ENCODE measurements around the gene IQGAP1.
"Not testable (repeated sequence)": the region's sequence is repeated elsewhere in the genome, so short reads cannot be mapped to it uniquely, and the experiment has no call there.

Gene IQGAP1

DNA sequence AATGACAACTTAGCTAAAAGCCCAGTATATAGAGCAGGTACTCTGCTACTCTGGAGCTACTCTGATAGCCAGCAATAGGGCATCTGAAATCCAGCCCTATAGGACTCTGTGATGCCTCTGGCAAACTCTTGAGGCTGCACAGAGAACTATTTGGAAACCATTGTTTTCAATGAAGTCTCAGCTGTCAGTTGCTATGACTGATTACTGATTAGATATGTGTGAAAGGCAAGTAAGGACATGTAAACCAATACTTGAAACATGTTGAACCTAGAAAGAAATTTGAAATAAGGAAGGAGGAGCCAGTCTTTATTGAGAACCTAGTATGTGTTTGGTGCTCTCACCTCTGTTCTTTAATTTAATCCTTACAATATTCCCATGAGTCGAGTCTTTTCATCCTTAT lies 101.5 kb downstream of the IQGAP1 start:
- DNase-seq (ENCODE audit: low spot score) = no peak

DNA sequence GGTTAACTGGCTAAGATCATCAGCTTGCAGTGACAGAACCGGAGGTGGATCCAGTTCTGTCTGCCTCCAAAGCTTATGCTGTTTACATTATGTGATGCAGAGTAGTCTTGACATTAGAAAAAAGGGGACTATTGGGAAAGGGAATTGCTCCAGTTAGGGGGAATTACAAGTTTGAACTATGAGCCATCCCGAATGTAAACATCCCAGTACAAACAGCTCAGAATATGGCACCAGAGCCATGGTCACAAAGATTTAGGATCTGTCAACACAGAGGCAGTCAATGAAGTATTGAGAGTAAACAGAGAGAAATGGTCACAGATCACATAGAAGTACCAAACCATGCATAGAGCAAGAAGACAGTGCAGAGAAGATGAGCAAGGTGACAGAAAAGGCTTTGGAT lies 101.9 kb downstream of the IQGAP1 start:
- DNase-seq (ENCODE audit: low spot score) = no peak

DNA sequence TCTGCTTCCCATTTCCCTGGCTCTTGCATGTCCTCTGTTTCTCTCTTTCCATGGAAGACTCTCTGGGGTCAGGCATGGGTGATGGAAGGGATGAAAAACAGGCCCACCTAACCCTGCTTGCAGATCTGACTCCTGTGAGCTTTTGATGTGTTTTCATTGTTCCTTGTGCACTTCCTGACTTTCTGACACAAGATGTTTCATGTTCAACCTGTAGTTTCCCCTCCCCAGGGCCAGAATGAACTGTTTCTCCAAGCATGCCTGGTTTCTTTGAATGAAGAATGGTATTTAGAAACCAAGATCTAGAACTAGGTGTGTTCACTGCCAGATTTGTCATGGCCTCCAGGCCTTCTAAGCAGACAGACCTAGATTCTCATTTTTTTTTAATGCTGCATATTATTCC lies 105.6 kb downstream of the IQGAP1 start:
- no peak for DNase-seq (ENCODE audit: low spot score)

- no peak for DNase-seq (ENCODE audit: low spot score)
Measured at GRCh38 chr15:90495067-90495466, 107.0 kb downstream of the IQGAP1 start.

DNA sequence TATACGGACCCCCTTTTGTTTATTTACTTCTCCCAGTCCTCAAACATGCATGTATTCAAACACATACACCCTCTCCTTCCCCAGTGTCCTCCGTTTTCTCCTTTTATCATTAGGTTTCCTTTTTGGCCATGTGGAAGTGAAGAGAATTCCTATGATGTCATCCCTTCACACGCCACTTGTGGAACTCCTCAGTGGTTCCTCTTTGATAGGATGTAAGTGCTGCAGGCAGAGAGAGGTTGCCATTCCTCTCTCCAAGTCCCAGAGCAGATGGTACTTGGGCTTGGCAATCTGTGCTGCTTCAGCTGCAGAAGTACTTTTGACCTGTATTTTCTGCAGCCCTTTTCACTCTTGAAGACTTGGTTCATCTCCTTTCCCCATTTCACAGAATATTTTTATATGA lies 108.7 kb downstream of the IQGAP1 start:
- no peak for DNase-seq (ENCODE audit: low spot score)

- no peak for DNase-seq (ENCODE audit: low spot score)
Measured at GRCh38 chr15:90497376-90497775, 109.3 kb downstream of the IQGAP1 start.

DNA sequence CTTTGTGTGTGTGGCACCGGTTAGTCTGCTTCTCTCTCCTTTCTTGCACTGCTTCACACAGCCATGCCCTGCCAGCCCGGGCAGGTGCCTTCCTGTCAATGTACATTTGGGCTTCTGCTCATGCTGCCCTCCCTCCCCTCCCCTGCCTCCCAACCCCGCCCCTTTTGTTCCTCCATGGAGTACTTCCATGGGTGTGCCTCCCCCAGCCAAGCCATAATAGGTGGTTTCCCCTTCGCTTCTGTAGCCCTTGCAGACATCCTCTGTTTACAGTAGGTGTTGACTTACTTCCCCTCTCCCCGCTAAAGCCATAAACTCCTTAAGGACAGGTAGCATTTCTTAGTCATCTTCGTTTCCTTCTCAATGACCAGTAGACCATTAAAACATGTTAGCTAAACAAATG lies 109.9 kb downstream of the IQGAP1 start:
- peak; percentile 73 for DNase-seq (ENCODE audit: low spot score)

- DNase-seq (ENCODE audit: low spot score) = no peak
Measured at GRCh38 chr15:90500171-90500570, 112.1 kb downstream of the IQGAP1 start.

- DNase-seq (ENCODE audit: low spot score) = no peak
Measured at GRCh38 chr15:90501898-90502297, 113.9 kb downstream of the IQGAP1 start.

- not testable (repeated sequence) for DNase-seq (ENCODE audit: low spot score)
Measured at GRCh38 chr15:90510781-90511180, 122.7 kb downstream of the IQGAP1 start.

DNA sequence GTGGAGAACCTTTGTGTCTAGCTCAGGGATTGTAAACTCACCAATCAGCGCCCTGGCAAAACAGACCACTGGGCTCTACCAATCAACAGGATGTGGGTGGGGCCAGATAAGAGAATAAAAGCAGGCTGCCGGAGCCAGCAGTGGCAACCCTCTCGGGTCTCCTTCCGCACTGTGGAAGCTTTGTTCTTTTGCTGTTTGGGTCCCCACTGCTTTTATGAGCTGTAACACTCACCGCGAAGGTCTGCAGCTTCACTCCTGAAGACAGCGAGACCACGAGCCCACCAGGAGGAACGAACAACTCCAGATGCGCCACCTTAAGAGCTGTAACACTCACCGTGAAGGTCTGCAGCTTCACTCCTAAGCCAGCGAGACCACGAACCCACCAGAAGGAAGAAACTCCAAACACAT lies 123.2 kb downstream of the IQGAP1 start:
- DNase-seq (ENCODE audit: low spot score) = not testable (repeated sequence)

DNA sequence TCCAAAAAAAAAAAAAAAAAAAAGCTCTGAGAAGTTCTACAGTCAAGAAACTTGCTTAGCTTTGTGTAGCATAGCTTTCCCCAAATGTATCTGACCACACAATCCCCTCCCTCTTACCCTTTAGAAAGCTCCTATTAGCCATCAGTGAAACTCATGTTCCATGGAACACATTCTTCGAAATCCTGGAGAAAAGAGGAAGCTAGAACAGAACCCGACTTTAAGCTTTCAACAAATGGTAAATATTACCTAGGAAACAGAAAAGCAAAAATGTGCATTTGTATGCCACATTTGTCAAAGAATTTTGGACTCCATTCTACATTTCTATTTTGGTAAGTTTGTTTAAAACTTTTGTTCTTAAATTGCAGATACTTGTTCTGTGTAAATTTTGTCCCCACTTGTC lies 124.2 kb downstream of the IQGAP1 start:
- DNase-seq (ENCODE audit: low spot score) = no peak

- DNase-seq (ENCODE audit: low spot score) = no peak
Measured at GRCh38 chr15:90512981-90513380, 124.9 kb downstream of the IQGAP1 start.

- DNase-seq (ENCODE audit: low spot score) = no peak
Measured at GRCh38 chr15:90513448-90513847, 125.4 kb downstream of the IQGAP1 start.

DNA sequence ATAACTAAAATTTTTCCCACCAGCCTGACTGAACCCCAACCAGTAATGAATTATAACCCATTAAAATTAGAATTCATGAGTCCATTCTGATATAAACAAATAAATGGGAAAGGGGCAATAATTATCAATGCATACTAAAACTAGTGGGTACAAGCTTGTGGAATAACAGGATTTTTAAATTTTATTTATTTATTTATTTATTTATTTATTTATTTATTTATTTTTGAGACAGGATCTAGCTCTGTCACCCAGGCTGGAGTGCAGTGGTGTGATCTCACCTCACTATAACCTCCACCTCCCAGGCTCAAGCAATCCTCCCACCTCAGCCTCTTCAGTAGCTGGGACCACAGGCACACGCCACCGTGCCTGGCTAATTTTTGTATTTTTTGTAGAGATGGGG lies 125.9 kb downstream of the IQGAP1 start:
- not testable (repeated sequence) for DNase-seq (ENCODE audit: low spot score)

DNA sequence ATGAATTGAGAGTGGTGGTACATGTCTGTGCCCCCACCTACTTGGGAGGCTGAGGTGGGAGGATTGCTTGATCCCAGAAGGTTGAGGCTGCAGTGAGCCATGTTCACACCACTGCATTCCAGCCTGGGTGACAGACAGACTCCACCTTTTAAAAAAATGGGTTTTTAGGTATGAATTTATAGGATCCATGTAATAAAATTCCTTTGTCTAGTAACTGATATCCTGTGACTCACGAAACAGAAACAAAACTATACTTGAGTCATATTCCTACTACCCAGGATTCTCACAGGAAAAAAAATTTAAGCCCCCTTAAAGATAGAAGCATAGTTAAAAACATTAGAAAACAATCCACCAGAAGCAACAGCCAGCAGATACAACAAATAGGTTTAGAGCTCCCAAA lies 131.6 kb downstream of the IQGAP1 start:
- DNase-seq (ENCODE audit: low spot score) = no peak

DNA sequence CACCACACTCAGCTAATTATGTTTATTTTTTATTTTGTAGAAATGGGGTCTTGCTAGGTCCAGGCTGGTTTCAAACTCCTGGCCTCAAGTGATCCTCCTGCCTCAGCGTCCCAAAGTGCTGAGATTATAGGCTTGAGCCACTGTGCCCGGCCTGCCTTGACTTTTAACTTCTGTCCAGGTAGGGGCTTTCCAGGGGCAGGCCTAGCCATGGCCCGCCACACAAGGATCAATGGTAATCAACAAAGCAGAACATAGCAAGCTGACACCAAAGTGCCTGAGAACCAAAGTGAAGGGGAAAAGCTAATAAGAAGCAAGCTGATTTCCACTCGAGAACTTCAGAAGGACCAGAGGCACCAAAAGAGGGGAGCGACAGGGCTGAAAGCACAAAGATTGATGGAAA lies 132.3 kb downstream of the IQGAP1 start:
- DNase-seq (ENCODE audit: low spot score) = no peak

DNA sequence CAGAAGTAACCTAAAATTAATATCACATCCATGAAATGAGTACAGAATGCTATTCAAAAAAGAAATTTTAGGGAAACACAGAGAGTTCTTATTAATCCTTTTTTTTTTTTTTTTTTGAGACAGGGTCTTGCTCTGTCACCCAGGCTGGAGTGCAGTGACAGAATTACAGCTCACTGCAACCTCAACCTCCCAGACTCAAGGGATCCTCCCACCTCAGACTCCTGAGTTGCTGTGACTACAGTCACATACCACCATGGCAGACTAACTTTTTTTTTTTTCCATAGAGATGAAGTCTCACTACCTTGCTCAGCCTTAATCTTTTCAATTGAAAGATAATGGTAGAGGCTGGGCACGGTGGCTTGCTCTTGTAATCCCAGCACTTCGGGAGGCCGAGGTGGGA lies 135.3 kb downstream of the IQGAP1 start:
- no peak for DNase-seq (ENCODE audit: low spot score)

- peak; percentile 21 for DNase-seq (ENCODE audit: low spot score)
Measured at GRCh38 chr15:90524018-90524803, 136.2 kb downstream of the IQGAP1 start.

DNA sequence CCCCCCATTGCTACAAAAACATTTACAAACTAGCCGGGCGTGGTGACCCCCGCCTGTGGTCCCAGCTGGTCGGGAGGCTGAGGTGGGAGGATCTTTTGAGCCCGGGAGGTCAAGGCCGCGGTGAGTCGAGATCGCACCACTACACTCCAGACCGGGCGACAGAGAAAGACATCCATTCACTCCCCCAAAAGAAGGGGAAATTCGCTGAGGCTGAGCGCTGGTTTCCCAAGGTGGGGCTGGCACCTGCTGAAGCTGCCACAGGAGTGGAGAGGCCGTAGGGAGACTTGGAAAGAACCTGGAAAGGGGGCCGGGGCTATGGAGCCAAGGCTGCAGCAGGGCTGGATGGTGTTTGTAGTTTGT lies 140.9 kb downstream of the IQGAP1 start:
- no peak for DNase-seq (ENCODE audit: low spot score)

GRCh38 chr15:90529371-90530249 lies 141.6 kb downstream of the IQGAP1 start, which contains the start of gene CRTC3:
Gene CRTC3 (plus strand): TSS chr15:90529923. CDS start chr15:90530072, 149 bp downstream.
- peak; percentile 61 for DNase-seq (ENCODE audit: low spot score)

DNA sequence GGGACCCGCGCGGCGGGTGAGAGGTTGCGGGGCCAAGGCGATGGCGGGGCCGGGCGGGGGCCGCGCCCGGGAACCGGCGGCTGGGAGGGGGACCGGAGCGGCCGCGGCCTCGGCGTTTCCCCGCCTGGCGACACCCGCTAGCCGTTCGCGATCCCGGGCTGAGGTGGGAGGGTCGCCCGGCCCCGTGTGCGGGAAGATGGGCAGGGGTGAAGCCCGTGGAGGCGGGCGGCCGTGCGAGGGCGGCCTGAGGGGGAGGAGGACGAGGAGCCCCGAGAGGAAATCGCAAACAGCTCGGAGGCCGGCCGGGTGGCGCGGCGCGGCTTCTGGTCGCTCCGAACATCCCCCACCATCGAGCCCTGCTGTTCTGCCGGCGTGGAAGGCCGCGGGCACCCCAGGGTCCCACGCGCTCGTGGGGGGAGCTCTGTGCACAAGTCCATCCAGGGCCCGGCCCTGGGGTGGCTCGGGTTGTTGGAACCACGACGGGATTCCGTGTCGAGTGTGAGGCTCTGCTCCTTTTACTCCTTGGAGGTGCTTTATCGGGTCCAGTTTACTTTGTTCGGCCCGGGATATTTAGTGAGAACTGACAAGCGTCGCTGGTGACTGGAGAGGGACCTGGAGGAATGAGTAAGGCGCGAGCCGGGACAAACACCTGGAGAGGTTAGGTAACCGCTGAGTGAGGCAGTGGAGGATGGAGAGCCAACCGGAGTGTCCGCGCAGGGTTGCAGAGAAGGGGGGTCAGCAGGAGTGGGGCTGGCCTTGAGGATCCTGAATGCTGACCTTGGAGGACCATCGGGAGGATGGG lies 142.4 kb downstream of the IQGAP1 start:
- peak; percentile 73 for DNase-seq (ENCODE audit: low spot score)

Data from kidney tubule cell (primary cell).